HepG2 (cell line): ENCODE results near the gene CCN2. TPM values are rescaled to one million over a fixed set of nuclear protein-coding genes. Genes with fewer than 3 reads are reported as not detected.
A peak's percentile ranks its signal among the peaks of the same experiment; 100 is the strongest.

Experiments
- ARNT2 ChIP-seq: sonication (generic); formaldehyde crosslinking; IDR thresholded peaks from 2 replicates; pipeline ENCODE4 v1.8.0; 2022; ENCODE audit warnings: mild to moderate bottlenecking, low read depth, missing genetic modification reagents, moderate library complexity
- BRCA1 ChIP-seq: sonication (generic); formaldehyde crosslinking; IDR thresholded peaks from 2 replicates; pipeline ENCODE4 v1.4.0; 2020; ENCODE audit warnings: missing genetic modification reagents
- CSRNP2 ChIP-seq: sonication (generic); formaldehyde crosslinking; conservative IDR thresholded peaks from 2 replicates; pipeline ENCODE4 v1.8.0; 2022; ENCODE audit warnings: low read depth, missing genetic modification reagents
- FIP1L1 ChIP-seq: fragments of 200-400 bp; formaldehyde crosslinking; IDR thresholded peaks from 2 replicates; pipeline ENCODE4 v1.6.1; 2018; ENCODE audit warnings: low read depth, mild to moderate bottlenecking, low read length, moderate library complexity, borderline replicate concordance; ENCODE audit not compliant: insufficient read depth
- GABPB1 ChIP-seq: IDR thresholded peaks from 2 replicates; pipeline ENCODE4 v1.6.1; 2016; ENCODE audit warnings: mild to moderate bottlenecking, missing genetic modification reagents, moderate library complexity, missing compliant biosample characterization
- HDAC6 ChIP-seq: fragments of 200-600 bp; sonication (generic); IDR thresholded peaks from 2 replicates; pipeline ENCODE4 v1.7.0; 2017; ENCODE audit warnings: mild to moderate bottlenecking, antibody characterized with exemption, low read length, low read depth
- MAZ ChIP-seq, 2 experiments: sonication (generic) in 1 of 2; formaldehyde crosslinking in 1 of 2; IDR thresholded peaks; 2 replicates each; pipeline versions ENCODE4 v1.5.0 to v1.6.1; 2012 to 2020; ENCODE audit warnings: low read depth in 2 of 2, mild to moderate bottlenecking in 2 of 2, borderline replicate concordance in 1 of 2, improper control_type of control experiment in 1 of 2, low read length in 1 of 2, missing genetic modification reagents in 1 of 2, moderate library complexity in 1 of 2
- MTA3 ChIP-seq: sonication (generic); formaldehyde crosslinking; IDR thresholded peaks from 2 replicates; pipeline ENCODE4 v1.4.0; 2020; ENCODE audit warnings: missing genetic modification reagents
- NAIF1 ChIP-seq: sonication (generic); formaldehyde crosslinking; IDR thresholded peaks from 2 replicates; pipeline ENCODE4 v1.5.0; 2020; ENCODE audit warnings: mild to moderate bottlenecking, missing genetic modification reagents, borderline replicate concordance
- RXRB ChIP-seq: IDR thresholded peaks from 2 replicates; pipeline ENCODE4 v1.6.1; 2016; ENCODE audit warnings: borderline replicate concordance, missing genetic modification reagents, missing compliant biosample characterization
- SP4 ChIP-seq: sonication (generic); formaldehyde crosslinking; IDR thresholded peaks from 2 replicates; pipeline ENCODE4 v1.8.1; 2023; ENCODE audit warnings: mild to moderate bottlenecking, missing genetic modification reagents
- TCF7 ChIP-seq: sonication (generic); IDR thresholded peaks from 2 replicates; pipeline ENCODE4 v1.6.1; 2016; ENCODE audit warnings: antibody characterized with exemption, low read depth
- ZBTB4 ChIP-seq: sonication (generic); formaldehyde crosslinking; IDR thresholded peaks from 2 replicates; pipeline ENCODE4 v1.4.0; 2020; ENCODE audit warnings: missing genetic modification reagents, mild to moderate bottlenecking, borderline replicate concordance
- ZNF251 ChIP-seq: sonication (generic); formaldehyde crosslinking; IDR thresholded peaks from 2 replicates; pipeline ENCODE4 v1.9.0; 2021; ENCODE audit warnings: mild to moderate bottlenecking, missing genetic modification reagents
- ZNF354B ChIP-seq: sonication (generic); formaldehyde crosslinking; IDR thresholded peaks from 2 replicates; pipeline ENCODE4 v1.8.0; 2022; ENCODE audit warnings: mild to moderate bottlenecking, missing genetic modification reagents
- ZNF709 ChIP-seq: sonication (generic); formaldehyde crosslinking; IDR thresholded peaks from 2 replicates; pipeline ENCODE4 v1.5.0; 2020; ENCODE audit warnings: mild to moderate bottlenecking, missing genetic modification reagents
- ZNF772 ChIP-seq: sonication (generic); formaldehyde crosslinking; IDR thresholded peaks from 2 replicates; pipeline ENCODE4 v1.5.0; 2020; ENCODE audit warnings: mild to moderate bottlenecking, missing genetic modification reagents
- polyA plus RNA-seq, 8 experiments: library from polyadenylated mRNA; depleted of rRNA in 3 of 8; stranded (reverse) in 7 of 8; unstranded in 1 of 8; fragments of >200 nt; fragmentation: Illumina TruSeq in 4 of 8; extraction: Trizol in 4 of 8; gene quantifications; 2 replicates each; pipeline versions ENCODE4 v1.2.1 to v1.2.3, GENCODE V29; 2011 to 2016; ENCODE audit warnings: low read depth in 4 of 8, missing spikeins in 1 of 8, mixed read lengths in 1 of 8; ENCODE audit not compliant: insufficient read depth in 1 of 8
- total RNA-seq, 5 experiments: library from RNA; depleted of rRNA; stranded (reverse); fragments of >200 nt; fragmentation: Illumina TruSeq; extraction: Trizol; gene quantifications; 2 replicates each; pipeline ENCODE4 v1.2.3, GENCODE V29; 2016; ENCODE audit warnings: low read depth in 1 of 5
- TF ChIP-seq, protein P1 (sequence below): sonication (generic); formaldehyde crosslinking; conservative IDR thresholded peaks from 2 replicates; pipeline ENCODE4 v1.5.0; 2020; ENCODE audit warnings: missing genetic modification reagents
- TF ChIP-seq, protein P2 (sequence below): IDR thresholded peaks from 2 replicates; pipeline ENCODE4 v1.6.1; 2016
- TF ChIP-seq, protein P3 (sequence below): sonication (generic); formaldehyde crosslinking; IDR thresholded peaks from 2 replicates; pipeline ENCODE4 v1.4.0; 2020; ENCODE audit warnings: mild to moderate bottlenecking, low read depth, missing genetic modification reagents

Gene CCN2
- total and polyA plus RNA-seq, 2 of the 13 experiments (the other 11 are each of a cell fraction or from before 2014, with no cell fraction given): 34.7 to 316 TPM

DNA sequence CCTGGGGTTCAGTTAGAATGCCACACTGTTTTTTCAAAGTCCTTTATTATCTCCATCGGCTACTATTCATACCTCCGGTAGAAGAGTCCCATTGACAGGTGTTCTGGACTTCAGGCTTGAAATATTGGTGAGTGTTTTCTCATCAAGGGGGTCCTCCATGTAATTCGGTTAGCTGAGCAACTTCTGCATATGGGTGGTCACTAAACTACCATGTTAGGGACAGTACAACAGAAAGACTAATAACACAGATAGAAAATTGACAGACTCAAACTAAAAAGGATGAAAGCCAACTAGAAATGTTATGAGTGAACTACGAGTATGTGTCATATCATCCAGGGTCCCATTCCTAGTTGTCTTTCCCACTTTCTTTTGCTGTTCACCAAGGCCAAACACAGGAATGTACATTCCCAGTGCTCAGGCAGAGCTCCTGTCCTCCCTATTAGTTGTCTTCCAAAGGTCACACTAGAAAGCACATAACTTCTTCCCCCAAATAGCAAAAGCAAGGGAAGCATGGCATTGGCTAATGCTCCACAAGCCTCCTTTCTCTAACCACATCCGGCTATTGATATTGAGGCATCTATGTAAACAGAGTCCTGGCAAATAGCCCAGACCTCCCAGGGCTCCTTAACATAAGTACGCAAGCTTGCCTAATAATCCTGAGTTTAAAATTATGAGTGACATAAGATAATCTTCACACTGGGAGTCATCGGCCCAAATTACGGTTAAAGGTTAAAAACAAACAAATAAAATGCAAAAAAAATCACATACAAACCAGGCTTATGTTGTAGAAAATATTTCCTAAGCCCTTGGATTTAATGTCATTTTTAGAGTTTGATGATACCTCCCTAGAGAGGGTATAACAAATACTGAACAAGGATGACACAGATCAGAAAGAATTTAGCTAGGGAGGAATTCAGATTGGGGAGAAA, 13.2 kb downstream of the CCN2 start (continued):
- TF ChIP-seq, protein P1, sequence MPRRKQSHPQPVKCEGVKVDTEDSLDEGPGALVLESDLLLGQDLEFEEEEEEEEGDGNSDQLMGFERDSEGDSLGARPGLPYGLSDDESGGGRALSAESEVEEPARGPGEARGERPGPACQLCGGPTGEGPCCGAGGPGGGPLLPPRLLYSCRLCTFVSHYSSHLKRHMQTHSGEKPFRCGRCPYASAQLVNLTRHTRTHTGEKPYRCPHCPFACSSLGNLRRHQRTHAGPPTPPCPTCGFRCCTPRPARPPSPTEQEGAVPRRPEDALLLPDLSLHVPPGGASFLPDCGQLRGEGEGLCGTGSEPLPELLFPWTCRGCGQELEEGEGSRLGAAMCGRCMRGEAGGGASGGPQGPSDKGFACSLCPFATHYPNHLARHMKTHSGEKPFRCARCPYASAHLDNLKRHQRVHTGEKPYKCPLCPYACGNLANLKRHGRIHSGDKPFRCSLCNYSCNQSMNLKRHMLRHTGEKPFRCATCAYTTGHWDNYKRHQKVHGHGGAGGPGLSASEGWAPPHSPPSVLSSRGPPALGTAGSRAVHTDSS (CRISPR knock-in tag): no peak
- TF ChIP-seq ZNF709 (CRISPR knock-in tag) (no peak), MAZ (IDR thresholded peaks at IDR 0.05; ENCODE audit: borderline replicate concordance, low read depth, low read length) (peak; percentile 65), MAZ (CRISPR knock-in tag; IDR thresholded peaks at IDR 0.05; ENCODE audit: low read depth) (peak; percentile 58; the same call in 1 of the 2 replicates), HDAC6 (no peak), TCF7 (peak; percentile 84), ZNF251 (CRISPR knock-in tag) (no peak), MTA3 (CRISPR knock-in tag) (no peak), SP4 (peak; percentile 34; the same call in 1 of the 2 replicates), NAIF1 (CRISPR knock-in tag) (0 out of 2 replicates have a peak, but pooled peaks have one; percentile 36), FIP1L1 (no peak), GABPB1 (CRISPR knock-in tag) (peak; percentile 79), ARNT2 (peak; percentile 76), CSRNP2 (CRISPR knock-in tag) (no peak), BRCA1 (no peak), ZNF772 (CRISPR knock-in tag) (peak; percentile 94), ZNF354B (no peak), RXRB (peak; percentile 96), ZBTB4 (CRISPR knock-in tag) (no peak)
- TF ChIP-seq, protein P2, sequence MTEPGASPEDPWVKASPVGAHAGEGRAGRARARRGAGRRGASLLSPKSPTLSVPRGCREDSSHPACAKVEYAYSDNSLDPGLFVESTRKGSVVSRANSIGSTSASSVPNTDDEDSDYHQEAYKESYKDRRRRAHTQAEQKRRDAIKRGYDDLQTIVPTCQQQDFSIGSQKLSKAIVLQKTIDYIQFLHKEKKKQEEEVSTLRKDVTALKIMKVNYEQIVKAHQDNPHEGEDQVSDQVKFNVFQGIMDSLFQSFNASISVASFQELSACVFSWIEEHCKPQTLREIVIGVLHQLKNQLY (CRISPR knock-in tag): peak; percentile 87
- TF ChIP-seq, protein P3, sequence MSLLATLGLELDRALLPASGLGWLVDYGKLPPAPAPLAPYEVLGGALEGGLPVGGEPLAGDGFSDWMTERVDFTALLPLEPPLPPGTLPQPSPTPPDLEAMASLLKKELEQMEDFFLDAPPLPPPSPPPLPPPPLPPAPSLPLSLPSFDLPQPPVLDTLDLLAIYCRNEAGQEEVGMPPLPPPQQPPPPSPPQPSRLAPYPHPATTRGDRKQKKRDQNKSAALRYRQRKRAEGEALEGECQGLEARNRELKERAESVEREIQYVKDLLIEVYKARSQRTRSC (CRISPR knock-in tag): no peak
